Measurements from ENCODE around the gene BCAS1.

BCAS1 gene

DNA sequence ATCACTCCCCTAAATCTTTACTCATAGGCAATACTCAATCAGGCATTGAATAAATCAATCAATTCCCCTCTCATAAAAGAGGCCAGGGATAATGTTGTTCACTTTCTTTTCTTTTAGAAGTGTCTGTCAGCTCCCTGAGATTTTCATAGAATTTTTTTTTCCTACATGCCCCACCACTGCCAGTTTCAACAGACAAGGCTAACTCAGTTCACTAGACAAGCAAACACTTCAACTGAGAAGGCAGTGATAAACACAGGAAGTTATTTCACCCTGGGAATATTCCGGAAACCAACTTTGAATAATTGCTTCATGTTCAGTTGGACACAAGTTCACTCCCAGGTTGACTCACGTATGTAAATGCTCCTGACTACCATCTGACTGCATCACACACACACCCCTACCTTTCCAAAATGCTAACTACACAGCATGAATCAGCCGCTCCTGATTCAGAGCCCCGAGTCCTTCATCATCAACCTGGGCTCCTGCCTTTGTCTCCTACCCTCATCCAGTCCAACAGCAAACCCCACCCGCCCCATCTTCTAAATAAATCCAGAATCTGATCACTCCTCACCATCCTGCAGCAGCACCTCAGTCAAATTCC lies 143.9 kb downstream of the BCAS1 start:
- H3K79me2 ChIP-seq (ENCODE audit: low read length): no peaks in the 10 kb centered on the region
- H3K9ac ChIP-seq (ENCODE audit: low read length): peak overlapping the region; percentile 43
- H3K27ac ChIP-seq (ENCODE audit: low read length): peak overlapping the region; percentile 15
- peaks cover 39% of the 10 kb centered on the region for H3K27me3 ChIP-seq (ENCODE audit: low read depth, low read length)
- H3K4me1 ChIP-seq (ENCODE audit: low read length): peaks cover 81% of the 10 kb centered on the region
- H3K36me3 ChIP-seq (replicated peaks; ENCODE audit: low read depth, low read length): no peaks in the 10 kb centered on the region
- 0 out of 2 replicates have a peak overlapping the region, but pooled peaks have one; percentile 9 for H2AFZ ChIP-seq (ENCODE audit: low read depth, low read length)
- no peaks in the 10 kb centered on the region for H4K20me1 ChIP-seq (ENCODE audit: insufficient read depth, low read length)
- H3K9me3 ChIP-seq (ENCODE audit: insufficient read depth, low read length): no peaks in the 10 kb centered on the region
- H3K4me2 ChIP-seq (ENCODE audit: low read length): peak overlapping the region; percentile 94
- peak overlapping the region; percentile 72 for H3K4me3 ChIP-seq (ENCODE audit: low read length)
- TF ChIP-seq CTCF (IDR thresholded peaks at IDR 0.05; ENCODE audit: low read depth, low read length) (no peak), EZH2phosphoT487 (IDR thresholded peaks at IDR 0.05; ENCODE audit: low read depth) (no peak)

- Histone ChIP-seq H3K4me2 (ENCODE audit: low read length) (peak overlapping the region; percentile 94), H3K79me2 (ENCODE audit: low read length) (no peaks in the 10 kb centered on the region), H2AFZ (ENCODE audit: low read depth, low read length) (no peak overlapping the region), H3K9ac (ENCODE audit: low read length) (peak overlapping the region; percentile 25), H3K36me3 (replicated peaks; ENCODE audit: low read depth, low read length) (no peaks in the 10 kb centered on the region), H3K4me1 (ENCODE audit: low read length) (peaks cover 80% of the 10 kb centered on the region), H3K27me3 (ENCODE audit: low read depth, low read length) (peaks cover 39% of the 10 kb centered on the region), H3K9me3 (ENCODE audit: insufficient read depth, low read length) (no peaks in the 10 kb centered on the region), H3K4me3 (ENCODE audit: low read length) (peak overlapping the region; percentile 72), H3K27ac (ENCODE audit: low read length) (peak overlapping the region; percentile 15), H4K20me1 (ENCODE audit: insufficient read depth, low read length) (no peaks in the 10 kb centered on the region)
- no peak for TF ChIP-seq EZH2phosphoT487 (IDR thresholded peaks at IDR 0.05; ENCODE audit: low read depth)
- TF ChIP-seq CTCF (IDR thresholded peaks at IDR 0.05; ENCODE audit: low read depth, low read length): no peak
Measured at GRCh38 chr20:53925651-53926401, 144.6 kb downstream of the BCAS1 start.

GRCh38 chr20:53923566-53924369 lies 146.6 kb downstream of the BCAS1 start:
- H3K9me3 ChIP-seq (ENCODE audit: insufficient read depth, low read length): no peaks in the 10 kb centered on the region
- no peak overlapping the region for H3K4me3 ChIP-seq (ENCODE audit: low read length)
- no peaks in the 10 kb centered on the region for H3K79me2 ChIP-seq (ENCODE audit: low read length)
- no peaks in the 10 kb centered on the region for H4K20me1 ChIP-seq (ENCODE audit: insufficient read depth, low read length)
- TF ChIP-seq CTCF (IDR thresholded peaks at IDR 0.05; ENCODE audit: low read depth, low read length) (no peak), EZH2phosphoT487 (IDR thresholded peaks at IDR 0.05; ENCODE audit: low read depth) (no peak)
- no peak overlapping the region for H2AFZ ChIP-seq (ENCODE audit: low read depth, low read length)
- peaks cover 63% of the 10 kb centered on the region for H3K4me1 ChIP-seq (ENCODE audit: low read length)
- peak overlapping the region; percentile 72 for H3K4me2 ChIP-seq (ENCODE audit: low read length)
- H3K9ac ChIP-seq (ENCODE audit: low read length): no peak overlapping the region
- H3K27me3 ChIP-seq (ENCODE audit: low read depth, low read length): peaks cover 28% of the 10 kb centered on the region
- H3K27ac ChIP-seq (ENCODE audit: low read length): no peak overlapping the region
- no peaks in the 10 kb centered on the region for H3K36me3 ChIP-seq (replicated peaks; ENCODE audit: low read depth, low read length)

GRCh38 chr20:53922901-53923314 lies 147.5 kb downstream of the BCAS1 start:
- Histone ChIP-seq H3K4me2 (ENCODE audit: low read length) (peak overlapping the region; percentile 72), H4K20me1 (ENCODE audit: insufficient read depth, low read length) (no peaks in the 10 kb centered on the region), H3K27me3 (ENCODE audit: low read depth, low read length) (peaks cover 27% of the 10 kb centered on the region), H3K4me1 (ENCODE audit: low read length) (peaks cover 69% of the 10 kb centered on the region), H3K9ac (ENCODE audit: low read length) (0 out of 2 replicates have a peak overlapping the region, but pooled peaks have one; percentile 10), H2AFZ (ENCODE audit: low read depth, low read length) (no peak overlapping the region), H3K36me3 (replicated peaks; ENCODE audit: low read depth, low read length) (no peaks in the 10 kb centered on the region), H3K79me2 (ENCODE audit: low read length) (no peaks in the 10 kb centered on the region), H3K9me3 (ENCODE audit: insufficient read depth, low read length) (no peaks in the 10 kb centered on the region), H3K27ac (ENCODE audit: low read length) (peak overlapping the region; percentile 55), H3K4me3 (ENCODE audit: low read length) (peak overlapping the region; percentile 45)
- TF ChIP-seq EZH2phosphoT487 (IDR thresholded peaks at IDR 0.05; ENCODE audit: low read depth) (no peak), CTCF (IDR thresholded peaks at IDR 0.05; ENCODE audit: low read depth, low read length) (no peak)

All from OCI-LY3 (cell line).